GM18873 (cell line): Measurements from ENCODE around the gene MYO15A.

Experiments used
- ATAC-seq: cut with Tn5 transposase; IDR thresholded peaks from one replicate; pipeline ENCODE4 v1.9.1; 2021; ENCODE audit warnings: mild to moderate bottlenecking, moderate library complexity, moderate number of reproducible peaks; ENCODE audit not compliant: unreplicated experiment, low FRiP score

Gene MYO15A

GRCh38 chr17:18100616-18101015, 7.9 kb upstream of the MYO15A start:
- ATAC-seq = no peak

- ATAC-seq = no peak
Observed at GRCh38 chr17:18101828-18102227, 6.7 kb upstream of the MYO15A start.

- ATAC-seq = no peak
Observed at GRCh38 chr17:18102640-18103039, 5.9 kb upstream of the MYO15A start.

GRCh38 chr17:18105027-18105426, 3.5 kb upstream of the MYO15A start:
- no peak for ATAC-seq

GRCh38 chr17:18105595-18105994, 3.0 kb upstream of the MYO15A start:
- ATAC-seq = no peak

GRCh38 chr17:18106211-18106610, 2.3 kb upstream of the MYO15A start:
- ATAC-seq = no peak

GRCh38 chr17:18107061-18107790, 1.3 kb upstream of the MYO15A start:
- ATAC-seq = no peak

GRCh38 chr17:18107971-18108370, 585 bp upstream of the MYO15A start:
- ATAC-seq = no peak

- ATAC-seq = no peak
Observed at GRCh38 chr17:18109935-18110485, 1.5 kb downstream of the MYO15A start.

- no peak for ATAC-seq
Observed at GRCh38 chr17:18110636-18111145, 2.1 kb downstream of the MYO15A start.

GRCh38 chr17:18111330-18111971, 2.9 kb downstream of the MYO15A start:
- no peak for ATAC-seq

- no peak for ATAC-seq
Observed at GRCh38 chr17:18115517-18115916, 7.0 kb downstream of the MYO15A start.

GRCh38 chr17:18116078-18116477, 7.5 kb downstream of the MYO15A start:
- no peak for ATAC-seq

- no peak for ATAC-seq
Observed at GRCh38 chr17:18117533-18117932, 9.0 kb downstream of the MYO15A start.

GRCh38 chr17:18117982-18118975, 9.7 kb downstream of the MYO15A start:
- ATAC-seq = no peak

GRCh38 chr17:18119166-18119745, 10.7 kb downstream of the MYO15A start:
- no peak for ATAC-seq

GRCh38 chr17:18119938-18120337, 11.4 kb downstream of the MYO15A start:
- ATAC-seq = no peak

GRCh38 chr17:18120461-18121017, 12.0 kb downstream of the MYO15A start:
- ATAC-seq = no peak

- no peak for ATAC-seq
Observed at GRCh38 chr17:18121144-18121910, 12.8 kb downstream of the MYO15A start.
